Neutrophil (primary cell): ENCODE data around the gene OR2C3.
"Not testable (repeated sequence)": the region's sequence is repeated elsewhere in the genome, so short reads cannot be mapped to it uniquely, and the experiment has no call there.

Experiments used
- H3K27ac ChIP-seq: fragments of 200-600 bp; sonication (generic); 2 replicates; pipeline ENCODE4 v1.5.1; 2016; ENCODE audit warnings: mild to moderate bottlenecking, moderate library complexity
- H3K27me3 ChIP-seq: fragments of 200-600 bp; sonication (generic); 2 replicates; pipeline ENCODE4 v1.6.0; 2016; ENCODE audit warnings: mild to moderate bottlenecking
- H3K36me3 ChIP-seq: fragments of 200-600 bp; sonication (generic); 2 replicates; pipeline ENCODE4 v1.5.1; 2017
- H3K4me1 ChIP-seq, 2 experiments: fragments of 200-600 bp in 1 of 2; sonication (generic) in 1 of 2; 1 replicate in 1 of 2; 2 replicates in 1 of 2; pipeline versions ENCODE4 v1.5.1 to v1.6.1; 2013 to 2016; ENCODE audit warnings: low read depth in 1 of 2, low read length in 1 of 2, mild to moderate bottlenecking in 1 of 2, moderate library complexity in 1 of 2; ENCODE audit not compliant: control insufficient read depth in 1 of 2, insufficient read depth in 1 of 2
- H3K4me3 ChIP-seq, 2 experiments: fragments of 200-600 bp in 1 of 2; sonication (generic) in 1 of 2; 1 replicate in 1 of 2; 2 replicates in 1 of 2; pipeline ENCODE4 v1.5.1; 2013 to 2016; ENCODE audit warnings: low read depth in 1 of 2, low read length in 1 of 2, mild to moderate bottlenecking in 1 of 2, moderate library complexity in 1 of 2
- H3K9me3 ChIP-seq: fragments of 200-600 bp; sonication (generic); 2 replicates; pipeline ENCODE4 v1.5.1; 2016
- CTCF ChIP-seq: fragments of 200-600 bp; sonication (generic); IDR thresholded peaks from 2 replicates; pipeline ENCODE4 v1.5.1; 2016; ENCODE audit warnings: antibody characterized with exemption

OR2C3 gene

GRCh38 chr1:247493106-247493505 lies 43.1 kb downstream of the OR2C3 start:
- Histone ChIP-seq H3K36me3 (no peaks in the 10 kb centered on the region), H3K9me3 (no peaks in the 10 kb centered on the region), H3K27ac (no peak overlapping the region), H3K27me3 (peaks cover 11% of the 10 kb centered on the region), H3K4me1 (peaks cover 18 to 28% of the 10 kb centered on the region in 2 experiments), H3K4me3 (no peak overlapping the region)
- no peak for TF ChIP-seq CTCF

DNA sequence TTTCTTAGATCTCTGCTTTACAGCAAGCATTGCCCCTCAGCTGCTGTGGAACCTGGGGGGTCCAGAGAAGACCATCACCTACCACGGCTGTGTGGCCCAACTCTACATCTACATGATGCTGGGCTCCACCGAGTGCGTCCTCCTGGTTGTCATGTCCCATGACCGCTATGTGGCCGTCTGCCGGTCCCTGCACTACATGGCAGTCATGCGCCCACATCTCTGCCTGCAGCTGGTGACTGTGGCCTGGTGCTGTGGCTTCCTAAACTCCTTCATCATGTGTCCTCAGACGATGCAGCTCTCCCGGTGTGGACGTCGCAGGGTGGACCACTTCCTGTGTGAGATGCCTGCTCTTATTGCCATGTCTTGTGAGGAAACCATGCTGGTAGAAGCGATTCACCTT lies 44.9 kb downstream of the OR2C3 start:
- Histone ChIP-seq H3K9me3 (no peaks in the 10 kb centered on the region), H3K27me3 (peaks cover 11% of the 10 kb centered on the region), H3K4me3 (no peak overlapping the region), H3K4me1 (peaks cover 18 to 28% of the 10 kb centered on the region in 2 experiments), H3K27ac (no peak overlapping the region), H3K36me3 (no peaks in the 10 kb centered on the region)
- no peak for TF ChIP-seq CTCF

GRCh38 chr1:247487057-247487456 lies 49.2 kb downstream of the OR2C3 start:
- H3K9me3 ChIP-seq = no peaks in the 10 kb centered on the region
- H3K4me3 ChIP-seq = no peak overlapping the region
- no peak overlapping the region for H3K27ac ChIP-seq
- H3K27me3 ChIP-seq = peaks cover 11% of the 10 kb centered on the region
- no peaks in the 10 kb centered on the region for H3K4me1 ChIP-seq
- TF ChIP-seq CTCF = peak; percentile 68
- no peaks in the 10 kb centered on the region for H3K36me3 ChIP-seq

GRCh38 chr1:247482747-247483146 lies 53.5 kb downstream of the OR2C3 start:
- H3K4me1 ChIP-seq = no peaks in the 10 kb centered on the region
- no peaks in the 10 kb centered on the region for H3K9me3 ChIP-seq
- H3K27ac ChIP-seq = no peak overlapping the region
- no peaks in the 10 kb centered on the region for H3K27me3 ChIP-seq
- no peak for TF ChIP-seq CTCF
- no peak overlapping the region for H3K4me3 ChIP-seq
- H3K36me3 ChIP-seq = no peaks in the 10 kb centered on the region

DNA sequence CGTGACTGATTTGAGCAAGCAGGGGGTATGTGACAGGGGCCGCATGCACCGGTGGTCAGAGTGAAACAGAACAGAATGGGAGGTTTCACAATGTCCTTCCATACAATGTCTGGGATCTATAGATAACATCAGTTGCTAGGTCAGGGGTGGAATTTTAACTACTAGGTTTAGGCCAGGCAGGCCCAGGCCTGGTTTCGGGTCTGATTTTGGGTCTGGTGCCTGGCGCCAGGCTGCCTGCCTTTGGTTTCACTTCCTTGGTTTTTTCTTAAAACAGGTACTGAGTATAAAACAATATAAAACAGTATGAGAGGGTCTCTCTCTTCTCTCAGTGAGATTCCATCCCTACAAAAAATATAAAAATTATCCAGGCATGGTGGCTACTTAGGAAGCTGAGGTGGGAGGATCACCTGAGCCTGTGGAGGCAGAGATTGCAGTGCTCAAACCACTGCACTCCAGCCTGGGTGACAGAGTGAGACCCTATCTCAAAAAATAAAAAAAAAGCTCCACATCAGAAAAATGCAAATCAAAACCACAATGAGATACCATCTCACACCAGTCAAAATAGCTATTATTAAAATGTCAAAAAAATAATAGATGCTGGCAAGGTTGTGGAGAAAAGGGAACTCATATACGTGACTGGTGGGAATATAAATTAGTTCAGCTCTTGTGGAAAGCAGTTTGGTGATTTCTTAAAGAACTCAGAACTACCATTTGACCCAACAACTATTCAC lies 59.7 kb downstream of the OR2C3 start:
- not testable (repeated sequence) for H3K27me3 ChIP-seq, H3K4me1 ChIP-seq, H3K27ac ChIP-seq, H3K4me3 ChIP-seq, H3K36me3 ChIP-seq, H3K9me3 ChIP-seq

GRCh38 chr1:247475793-247476192 lies 60.4 kb downstream of the OR2C3 start:
- Histone ChIP-seq H3K9me3 (no peaks in the 10 kb centered on the region), H3K27ac (no peak overlapping the region), H3K4me3 (no peak overlapping the region), H3K27me3 (no peaks in the 10 kb centered on the region), H3K36me3 (no peaks in the 10 kb centered on the region), H3K4me1 (no peaks in the 10 kb centered on the region)
- TF ChIP-seq CTCF = no peak
